ELR (cell line): ENCODE data around the gene RALGAPA2.

ENCODE experiments used
- DNase-seq: peaks from one replicate; pipeline ENCODE4 v3.0.0-alpha.2; 2015; ENCODE audit warnings: low read depth

RALGAPA2 gene

DNA sequence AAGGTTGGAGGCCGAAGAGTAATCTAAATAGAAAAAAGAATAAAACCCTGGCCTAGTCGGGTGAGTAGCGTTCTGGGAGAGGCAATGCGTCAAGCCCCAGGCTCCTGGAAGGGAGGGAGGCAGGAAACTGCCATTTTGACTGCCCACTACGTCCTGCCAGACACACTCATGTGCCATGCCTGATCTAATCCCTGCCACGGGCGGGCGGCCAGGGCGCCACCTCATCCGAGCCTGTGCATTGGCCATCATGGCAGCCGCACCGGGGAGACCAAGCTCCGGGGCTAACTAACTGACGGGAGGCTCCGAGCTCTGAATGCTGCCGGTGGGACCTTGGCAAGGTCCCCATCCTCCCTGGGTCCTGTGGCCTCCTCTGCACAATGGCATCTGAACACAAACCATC, 275.8 kb downstream of the RALGAPA2 start:
- no peak for DNase-seq

GRCh38 chr20:20435453-20435852, 277.0 kb downstream of the RALGAPA2 start:
- no peak for DNase-seq

- DNase-seq, result no peak
Observed at GRCh38 chr20:20432618-20433286, 279.7 kb downstream of the RALGAPA2 start.

GRCh38 chr20:20430066-20430465, 282.4 kb downstream of the RALGAPA2 start:
- no peak for DNase-seq

DNA sequence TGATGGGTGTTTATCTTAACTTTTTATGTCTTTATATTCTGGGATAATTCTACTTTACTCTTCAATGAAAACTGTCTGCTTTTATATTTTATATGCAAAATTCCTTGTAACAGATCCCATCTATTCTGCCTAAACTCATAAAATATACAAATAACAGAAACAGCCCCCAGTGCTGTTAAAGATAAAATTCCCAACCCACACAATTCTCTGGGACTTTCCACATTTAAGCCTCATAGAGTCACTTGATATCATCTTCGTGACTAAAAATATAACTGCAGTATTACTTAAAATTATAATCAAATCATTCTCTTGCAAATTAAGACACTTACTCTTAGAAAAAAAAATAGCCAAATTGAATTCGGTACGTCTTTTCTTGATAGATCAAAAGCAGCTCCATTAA, 284.4 kb downstream of the RALGAPA2 start:
- no peak for DNase-seq

GRCh38 chr20:20427227-20427864, 285.1 kb downstream of the RALGAPA2 start:
- DNase-seq, result no peak

- no peak for DNase-seq
Observed at GRCh38 chr20:20426655-20426907, 285.9 kb downstream of the RALGAPA2 start.

GRCh38 chr20:20425823-20426654, 286.4 kb downstream of the RALGAPA2 start:
- DNase-seq, result no peak

DNA sequence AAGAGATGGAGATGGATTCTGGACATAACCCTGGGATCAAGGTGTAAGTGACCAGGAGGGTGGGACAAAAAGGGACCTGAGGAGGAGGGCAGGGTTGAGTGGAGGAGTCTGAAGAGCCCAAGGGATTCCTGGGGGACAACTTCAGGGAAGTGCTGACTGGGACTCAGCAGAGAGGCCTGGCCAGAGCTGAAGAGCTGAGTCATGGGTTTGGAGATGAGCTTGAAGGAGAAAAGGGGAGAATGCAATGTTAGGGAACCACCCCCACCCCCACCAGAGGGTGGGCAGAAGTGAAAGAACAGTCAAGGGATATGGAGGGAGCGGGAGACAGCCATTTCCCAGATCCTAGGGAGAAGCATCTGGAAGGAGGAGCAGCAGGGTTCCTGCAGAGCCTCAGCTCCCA, 289.3 kb downstream of the RALGAPA2 start:
- no peak for DNase-seq

DNA sequence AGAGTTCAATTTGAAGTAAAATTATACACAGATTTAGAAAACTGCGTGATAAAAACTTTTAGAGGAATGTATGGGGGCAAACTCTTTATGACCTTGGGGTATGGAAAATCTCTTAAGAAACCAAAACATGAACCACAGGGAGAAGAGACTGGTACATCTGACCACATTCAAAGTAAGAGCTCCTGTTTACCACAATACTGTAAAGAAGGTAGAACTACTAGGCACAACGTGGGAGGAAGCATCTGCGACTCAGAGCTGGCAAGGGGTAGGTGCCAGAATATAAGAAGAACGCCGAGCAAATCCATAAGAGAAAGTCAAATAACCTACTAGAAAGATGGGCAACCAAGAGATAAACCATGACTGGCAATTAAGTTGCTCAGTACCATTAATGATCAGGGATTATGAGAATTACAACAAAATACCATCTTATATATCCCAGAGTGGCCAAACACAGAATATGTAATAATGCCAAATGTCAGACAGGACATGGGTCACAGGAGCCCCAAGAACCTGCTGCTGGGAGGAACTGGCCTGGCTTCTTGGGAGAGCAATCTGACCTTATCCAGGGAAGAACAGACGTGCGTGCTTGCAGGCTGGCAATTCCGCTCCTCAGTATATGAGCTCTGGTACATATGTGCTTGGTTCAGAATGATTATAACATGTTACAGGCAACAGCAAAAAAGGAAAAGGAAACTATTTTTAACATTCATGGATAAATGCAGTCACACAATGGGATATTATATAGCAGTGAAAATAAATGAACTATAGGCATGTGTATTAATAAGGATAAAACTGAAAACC, 294.4 kb downstream of the RALGAPA2 start:
- no peak for DNase-seq

DNA sequence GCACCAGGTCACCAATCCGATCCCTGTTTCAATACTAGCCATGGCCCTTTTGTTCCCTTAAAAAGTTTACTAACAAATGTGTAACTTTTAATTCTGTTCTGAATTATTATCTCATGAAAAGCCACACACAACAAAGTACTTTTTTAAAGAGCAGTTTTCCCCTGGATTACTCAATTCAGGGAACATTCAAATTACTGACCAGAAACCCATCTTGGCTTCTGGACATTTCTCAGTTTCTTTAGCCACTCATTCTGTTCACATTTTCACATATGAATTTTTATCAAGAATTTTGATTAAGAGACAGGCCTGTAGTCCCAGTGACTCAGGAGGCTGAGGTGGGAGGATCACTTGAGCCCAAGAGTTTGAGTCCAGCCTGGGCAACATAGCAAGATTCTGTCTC, 297.1 kb downstream of the RALGAPA2 start:
- no peak for DNase-seq

GRCh38 chr20:20414640-20415220, 297.7 kb downstream of the RALGAPA2 start:
- DNase-seq, result no peak

- no peak for DNase-seq
Observed at GRCh38 chr20:20413810-20414281, 298.6 kb downstream of the RALGAPA2 start.

- no peak for DNase-seq
Observed at GRCh38 chr20:20412750-20413149, 299.7 kb downstream of the RALGAPA2 start.

- no peak for DNase-seq
Observed at GRCh38 chr20:20411836-20412235, 300.6 kb downstream of the RALGAPA2 start.

DNA sequence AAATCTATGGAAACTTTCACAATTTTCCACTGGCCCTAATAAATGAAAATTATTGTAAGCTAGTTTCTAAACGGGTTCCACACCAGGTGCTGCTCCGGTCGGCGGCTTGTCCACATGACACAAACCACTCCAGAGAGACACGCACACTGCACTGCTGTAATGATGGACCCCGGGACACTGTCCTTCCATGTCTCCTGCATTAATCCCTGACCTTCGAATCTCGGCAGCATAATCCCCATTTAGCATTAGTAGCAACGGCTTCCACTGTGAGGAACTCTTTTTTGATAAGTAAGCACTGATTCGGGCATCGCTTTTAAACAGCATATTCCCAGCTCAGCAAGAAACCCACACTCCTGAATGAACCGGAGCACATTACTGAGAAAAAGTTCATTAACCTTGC, 301.0 kb downstream of the RALGAPA2 start:
- no peak for DNase-seq

DNA sequence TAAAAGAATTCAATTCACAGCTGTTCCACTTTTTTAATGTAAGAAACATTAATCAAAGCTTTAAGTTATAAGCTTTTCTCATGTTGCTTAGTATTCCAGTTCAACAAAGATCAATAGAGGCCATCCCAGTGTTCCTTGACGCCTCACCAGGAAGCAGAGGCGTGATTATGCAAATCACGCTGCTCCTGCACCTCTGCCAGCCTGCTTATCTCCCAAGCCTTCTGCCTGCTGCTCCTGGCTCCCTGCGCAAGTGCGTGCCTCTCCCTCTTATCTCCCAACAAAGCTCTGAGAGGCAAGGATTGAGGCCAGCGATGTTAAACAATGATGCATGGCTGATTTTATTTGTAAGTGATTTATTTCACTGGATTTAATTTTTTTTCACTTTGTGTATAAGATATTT, 301.8 kb downstream of the RALGAPA2 start:
- no peak for DNase-seq

DNA sequence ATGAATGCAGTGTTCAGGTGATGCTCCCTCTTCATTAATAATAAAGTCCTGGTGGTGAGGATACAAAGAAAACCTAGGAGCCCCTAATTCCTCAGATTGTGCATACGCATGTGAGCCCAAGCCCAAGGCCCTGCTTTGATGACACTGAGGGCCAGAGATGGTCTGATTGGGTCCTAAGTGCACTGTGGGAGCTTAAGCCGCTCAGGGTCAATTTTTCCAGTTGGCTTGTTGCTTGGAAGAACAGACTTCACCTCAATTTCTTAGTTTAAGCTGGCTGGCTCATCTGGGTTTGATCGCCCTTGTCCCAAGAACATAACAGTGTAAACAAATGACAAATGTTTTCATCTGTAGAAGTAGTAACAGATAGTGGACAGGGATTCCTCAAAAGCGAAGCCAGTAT, 303.1 kb downstream of the RALGAPA2 start:
- DNase-seq, result no peak

DNA sequence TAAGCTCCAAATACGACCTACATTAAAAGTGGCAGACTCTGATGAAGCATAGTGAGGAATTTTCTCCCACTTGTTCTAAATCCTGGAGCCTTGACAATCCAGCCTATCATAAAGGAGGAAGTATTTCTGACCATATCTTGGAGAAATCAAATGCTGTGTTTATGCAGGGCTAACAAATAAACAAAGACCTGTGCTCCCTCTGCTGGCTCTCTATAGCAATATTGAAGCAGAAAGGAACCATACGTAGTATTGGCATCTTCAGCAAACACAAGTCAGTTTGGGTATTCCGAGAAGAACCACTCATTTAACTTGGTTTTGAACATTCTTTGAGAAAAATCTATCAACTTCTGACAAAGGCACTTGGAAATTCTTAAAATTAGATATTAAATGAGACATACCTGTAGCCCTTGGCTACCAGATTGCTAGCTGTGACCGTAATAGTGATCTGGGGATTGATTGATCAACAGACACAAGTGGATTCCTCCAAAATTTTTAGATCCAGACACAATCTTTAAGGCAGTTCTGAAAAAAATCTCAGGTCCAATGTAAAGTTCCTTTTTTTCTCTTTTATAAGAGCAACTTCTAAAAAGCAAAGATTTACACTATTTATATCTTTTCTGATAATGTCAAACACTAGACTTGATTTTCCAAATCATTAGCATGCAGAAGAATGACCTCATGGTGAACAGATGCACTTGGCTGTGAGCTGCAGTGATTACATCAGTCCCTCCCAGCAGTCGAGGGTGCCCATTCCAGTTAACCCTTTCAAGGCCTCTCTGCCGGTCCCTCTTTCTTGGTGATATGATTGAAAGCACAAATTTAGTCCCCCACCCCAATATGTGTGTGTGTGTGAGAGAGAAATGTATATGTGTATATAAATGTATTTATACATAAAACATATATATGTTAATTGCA, 304.3 kb downstream of the RALGAPA2 start:
- DNase-seq, result peak; percentile 49

DNA sequence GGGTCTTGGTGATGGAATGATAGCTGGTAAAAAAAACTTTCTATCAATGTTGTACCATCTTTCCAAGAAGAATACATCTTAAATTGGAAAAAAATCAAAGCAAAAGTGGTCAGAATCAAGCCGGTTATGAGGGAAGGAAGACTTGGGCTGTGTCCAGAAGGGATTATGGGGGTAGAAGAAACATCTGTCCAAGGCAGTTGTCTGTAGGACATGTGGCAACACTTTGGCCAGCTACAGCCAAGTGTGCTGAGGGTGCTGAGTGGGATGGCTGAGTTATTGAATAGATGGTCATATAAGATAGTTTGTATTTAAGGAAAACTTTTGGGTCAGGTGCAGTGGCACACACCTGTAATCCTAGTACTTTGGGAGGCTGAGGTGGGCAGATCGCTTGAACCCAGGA, 306.1 kb downstream of the RALGAPA2 start:
- no peak for DNase-seq

- DNase-seq, result no peak
Observed at GRCh38 chr20:20405623-20406022, 306.8 kb downstream of the RALGAPA2 start.
